ENCODE results near the gene EFNA4. TPM values are rescaled to one million over a fixed set of nuclear protein-coding genes. Genes with fewer than 3 reads are reported as not detected.

Gene EFNA4
- total RNA-seq, 4 donors from 2014 or later = 0.41 to 0.87 (median 0.80) TPM

DNA sequence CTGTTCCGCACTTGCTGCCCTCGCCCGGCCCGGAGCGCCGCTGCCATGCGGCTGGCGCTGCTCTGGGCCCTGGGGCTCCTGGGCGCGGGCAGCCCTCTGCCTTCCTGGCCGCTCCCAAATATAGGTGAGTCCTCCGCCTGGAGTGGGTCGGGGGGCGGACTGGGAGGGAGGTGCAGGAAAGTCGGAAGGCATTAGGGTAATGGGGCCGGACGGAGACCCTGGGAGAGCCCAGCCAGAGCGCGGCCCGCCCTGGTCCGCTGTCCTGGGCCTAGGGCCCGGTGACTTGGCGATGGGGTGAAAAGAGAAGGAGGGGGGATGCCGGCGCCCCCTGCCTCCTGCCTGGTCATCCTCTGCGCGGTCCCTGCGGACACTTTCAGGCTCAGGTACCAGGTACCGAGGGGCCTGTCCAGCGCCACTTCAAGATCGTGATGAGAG lies 12.2 kb upstream of the EFNA4 start:
- TF ChIP-seq, protein P1, sequence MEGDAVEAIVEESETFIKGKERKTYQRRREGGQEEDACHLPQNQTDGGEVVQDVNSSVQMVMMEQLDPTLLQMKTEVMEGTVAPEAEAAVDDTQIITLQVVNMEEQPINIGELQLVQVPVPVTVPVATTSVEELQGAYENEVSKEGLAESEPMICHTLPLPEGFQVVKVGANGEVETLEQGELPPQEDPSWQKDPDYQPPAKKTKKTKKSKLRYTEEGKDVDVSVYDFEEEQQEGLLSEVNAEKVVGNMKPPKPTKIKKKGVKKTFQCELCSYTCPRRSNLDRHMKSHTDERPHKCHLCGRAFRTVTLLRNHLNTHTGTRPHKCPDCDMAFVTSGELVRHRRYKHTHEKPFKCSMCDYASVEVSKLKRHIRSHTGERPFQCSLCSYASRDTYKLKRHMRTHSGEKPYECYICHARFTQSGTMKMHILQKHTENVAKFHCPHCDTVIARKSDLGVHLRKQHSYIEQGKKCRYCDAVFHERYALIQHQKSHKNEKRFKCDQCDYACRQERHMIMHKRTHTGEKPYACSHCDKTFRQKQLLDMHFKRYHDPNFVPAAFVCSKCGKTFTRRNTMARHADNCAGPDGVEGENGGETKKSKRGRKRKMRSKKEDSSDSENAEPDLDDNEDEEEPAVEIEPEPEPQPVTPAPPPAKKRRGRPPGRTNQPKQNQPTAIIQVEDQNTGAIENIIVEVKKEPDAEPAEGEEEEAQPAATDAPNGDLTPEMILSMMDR (IDR thresholded peaks at IDR 0.05 in 4 of 5, conservative IDR thresholded peaks at IDR 0.05 in 1 of 5) = no peak
- TF ChIP-seq POLR2A (IDR thresholded peaks at IDR 0.05) = peak; percentile 62 to 66
- DNase-seq (no peak), ATAC-seq (peak; percentile 15 to 23)
- H3K9me3 ChIP-seq = no peaks in the 10 kb centered on the region
- peaks cover 25 to 29% of the 10 kb centered on the region in 2 donors for H3K4me1 ChIP-seq
- peak overlapping the region; percentile 82 to 96 (median 90) for H3K4me3 ChIP-seq
- H3K27ac ChIP-seq = peak overlapping the region; percentile 90 to 99 (median 94)
- intact Hi-C loops (cut with DNase I; ENCODE audit: low total_unique reads) = loop anchor here (2.0 to 5.0 kb wide), 4 partner anchors 35 to 493 kb away; partner anchors contain the start of genes CKS1B, SHC1 and UBE2Q1
- in situ Hi-C loops (cut with MboI; ENCODE audit: low sequenced_read_pairs in 4 of 4) = loop anchor here in 1 of 4 donors (25.0 kb wide), 1 partner anchor 89 kb away; the partner anchor contains the start of genes CKS1B, PBXIP1, PYGO2 and SHC1
- H3K36me3 ChIP-seq = peaks cover 0 to 24% of the 10 kb centered on the region in 2 donors
- no peaks in the 10 kb centered on the region for H3K27me3 ChIP-seq

DNA sequence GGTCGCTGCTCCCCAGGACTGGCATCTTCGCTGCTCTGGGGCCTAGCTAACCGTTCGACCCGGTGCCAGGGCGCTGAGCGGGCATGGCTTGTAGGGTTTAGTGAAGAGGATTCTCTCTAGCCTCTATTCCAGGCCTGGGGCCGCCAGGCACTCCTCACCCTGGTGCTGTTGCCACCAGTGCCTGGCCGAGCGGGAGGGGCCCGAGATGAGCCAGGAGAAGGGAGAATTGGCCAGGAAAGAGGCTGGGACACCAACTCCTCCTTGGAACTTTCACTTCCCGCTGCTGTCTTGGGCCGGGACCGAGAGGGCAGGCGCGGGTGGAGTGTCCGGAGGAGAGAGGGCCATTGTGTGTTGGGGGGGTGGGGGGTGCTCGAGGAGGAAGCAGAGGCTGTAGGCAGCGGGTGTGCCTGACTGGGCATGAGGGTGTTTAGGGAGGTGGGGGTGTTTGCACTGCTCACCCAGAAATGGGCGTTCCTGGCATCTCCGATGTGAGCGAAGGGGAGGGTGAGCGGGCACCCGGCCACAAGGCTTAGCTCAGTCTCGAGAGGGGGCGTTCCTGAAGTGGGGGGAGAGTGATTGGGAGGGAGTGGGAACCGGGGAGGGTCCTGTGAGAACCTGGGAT lies 11.7 kb upstream of the EFNA4 start:
- peak; percentile 10 to 24 for ATAC-seq
- in situ Hi-C loops (cut with MboI; ENCODE audit: low sequenced_read_pairs in 4 of 4) = loop anchor here in 1 of 4 donors (25.0 kb wide), 1 partner anchor 90 kb away; the partner anchor contains the start of genes CKS1B, PBXIP1, PYGO2 and SHC1
- Histone ChIP-seq H3K4me1 (peaks cover 25 to 29% of the 10 kb centered on the region in 2 donors), H3K27ac (peak overlapping the region; percentile 90 to 99 (median 94)), H3K36me3 (peaks cover 0 to 29% of the 10 kb centered on the region in 2 donors), H3K27me3 (no peaks in the 10 kb centered on the region), H3K9me3 (no peaks in the 10 kb centered on the region), H3K4me3 (peak overlapping the region; percentile 82 to 96 (median 90))
- peak; percentile 30 to 42 for DNase-seq
- TF ChIP-seq POLR2A (IDR thresholded peaks at IDR 0.05) = no peak
- TF ChIP-seq, protein P1 (IDR thresholded peaks at IDR 0.05 in 4 of 5, conservative IDR thresholded peaks at IDR 0.05 in 1 of 5) = no peak
- intact Hi-C loops (cut with DNase I; ENCODE audit: low total_unique reads) = loop anchor here (2.0 to 5.0 kb wide), 4 partner anchors 35 to 493 kb away; partner anchors contain the start of genes CKS1B, SHC1 and UBE2Q1

DNA sequence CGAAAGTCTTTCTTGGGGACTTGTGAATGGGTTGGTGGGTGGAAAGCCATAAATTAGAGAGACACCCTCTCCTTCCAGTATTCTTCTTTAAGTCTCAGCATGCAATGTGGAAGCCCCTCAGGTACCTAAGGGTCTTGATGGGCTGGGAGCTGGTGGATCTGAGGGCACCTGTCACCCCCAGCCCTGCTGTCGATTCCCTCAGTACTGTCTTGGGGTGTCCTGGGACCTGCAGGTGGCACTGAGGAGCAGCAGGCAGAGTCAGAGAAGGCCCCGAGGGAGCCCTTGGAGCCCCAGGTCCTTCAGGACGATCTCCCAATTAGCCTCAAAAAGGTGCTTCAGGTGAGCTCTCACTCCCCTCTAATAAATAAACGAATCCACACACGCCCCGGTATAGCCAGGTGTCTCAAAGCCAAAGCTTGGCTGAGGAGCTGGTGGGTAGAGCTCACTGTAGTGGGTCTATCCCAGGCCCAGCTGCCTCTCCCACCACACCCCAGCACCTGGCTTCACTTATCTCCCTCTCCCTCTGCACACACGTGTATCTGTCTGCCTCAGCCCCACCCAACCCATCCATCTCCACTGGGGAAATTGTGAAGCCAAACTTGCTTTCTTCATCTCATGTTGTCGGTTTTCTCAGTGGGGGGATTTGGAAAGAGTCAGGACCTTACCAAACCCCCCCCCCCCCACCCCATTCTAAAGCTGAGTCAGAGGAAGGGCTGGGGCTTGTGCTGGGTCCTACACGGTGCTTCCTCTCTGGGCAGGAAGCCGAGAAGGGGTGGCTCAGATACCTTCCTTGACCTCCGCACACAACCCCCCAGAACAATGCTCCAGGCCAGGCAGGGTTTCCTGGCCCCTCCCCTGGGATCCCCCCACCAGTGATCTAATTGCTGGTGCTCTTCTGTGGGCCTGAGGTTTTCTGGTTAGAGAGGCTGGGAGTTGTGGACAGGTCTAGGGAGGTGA lies 10.8 kb upstream of the EFNA4 start:
- no peak for ATAC-seq
- in situ Hi-C loops (cut with MboI; ENCODE audit: low sequenced_read_pairs in 4 of 4) = loop anchor here in 1 of 4 donors (25.0 kb wide), 1 partner anchor 90 kb away; the partner anchor contains the start of genes CKS1B, PBXIP1, PYGO2 and SHC1

More for the DNA sequence above, 10.8 kb upstream of the EFNA4 start:
- Histone ChIP-seq H3K36me3 (peaks cover 0 to 37% of the 10 kb centered on the region in 2 donors), H3K27me3 (no peaks in the 10 kb centered on the region), H3K4me1 (peaks cover 25 to 29% of the 10 kb centered on the region in 2 donors), H3K27ac (peak overlapping the region; percentile 90 to 99 (median 94)), H3K9me3 (no peaks in the 10 kb centered on the region), H3K4me3 (peak overlapping the region; percentile 82 to 96 (median 90))
- intact Hi-C loops (cut with DNase I; ENCODE audit: low total_unique reads) = loop anchor here (5.0 kb wide), 1 partner anchor 80 kb away; the partner anchor contains the start of genes CKS1B and SHC1
- DNase-seq = no peak
- TF ChIP-seq, protein P1 (IDR thresholded peaks at IDR 0.05 in 4 of 5, conservative IDR thresholded peaks at IDR 0.05 in 1 of 5) = no peak
- no peak for TF ChIP-seq POLR2A (IDR thresholded peaks at IDR 0.05)
